ENCODE results near the gene TBC1D2. TPM values are rescaled to one million over a fixed set of nuclear protein-coding genes. Genes with fewer than 3 reads are reported as not detected.

The TBC1D2 gene
- total and polyA plus RNA-seq, 2 of the 13 experiments (the other 11 are each of a cell fraction or from before 2014, with no cell fraction given): 2.0 to 2.8 TPM

GRCh38 chr9:98228392-98229089 lies 26.9 kb downstream of the TBC1D2 start (continued):
- TF ChIP-seq NRL (CRISPR knock-in tag; IDR thresholded peaks at IDR 0.05; ENCODE audit: borderline replicate concordance) (no peak), LBX2 (CRISPR knock-in tag; IDR thresholded peaks at IDR 0.05; ENCODE audit: borderline replicate concordance) (no peak), GTF3A (CRISPR knock-in tag; conservative IDR thresholded peaks at IDR 0.05) (no peak), TBP (CRISPR knock-in tag; IDR thresholded peaks at IDR 0.05) (no peak), NBN (conservative IDR thresholded peaks at IDR 0.05) (no peak), THYN1 (CRISPR knock-in tag; IDR thresholded peaks at IDR 0.05; ENCODE audit: borderline replicate concordance, low read depth) (no peak), HNRNPLL (IDR thresholded peaks at IDR 0.05; ENCODE audit: low read depth, low read length, poor library complexity, severe bottlenecking) (no peak), RFX3 (CRISPR knock-in tag; IDR thresholded peaks at IDR 0.05) (no peak), DNMT3B (CRISPR knock-in tag; conservative IDR thresholded peaks at IDR 0.05) (no peak), ZNF746 (CRISPR knock-in tag; IDR thresholded peaks at IDR 0.05) (no peak), ARNT (IDR thresholded peaks at IDR 0.05) (no peak), CSRNP2 (CRISPR knock-in tag; conservative IDR thresholded peaks at IDR 0.05; ENCODE audit: low read depth) (no peak), ZNF234 (CRISPR knock-in tag; conservative IDR thresholded peaks at IDR 0.05) (no peak), KDM6A (CRISPR knock-in tag; IDR thresholded peaks at IDR 0.05; ENCODE audit: low read depth) (0 out of 2 replicates have a peak, but pooled peaks have one; percentile 36), ZBTB39 (CRISPR knock-in tag; IDR thresholded peaks at IDR 0.05) (no peak), HMG20B (CRISPR knock-in tag; conservative IDR thresholded peaks at IDR 0.05) (0 out of 2 replicates have a peak, but pooled peaks have one; percentile 22)
- TF ChIP-seq, protein P1, sequence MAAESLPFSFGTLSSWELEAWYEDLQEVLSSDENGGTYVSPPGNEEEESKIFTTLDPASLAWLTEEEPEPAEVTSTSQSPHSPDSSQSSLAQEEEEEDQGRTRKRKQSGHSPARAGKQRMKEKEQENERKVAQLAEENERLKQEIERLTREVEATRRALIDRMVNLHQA (CRISPR knock-in tag; IDR thresholded peaks at IDR 0.05): no peak
- TF ChIP-seq, protein P2, sequence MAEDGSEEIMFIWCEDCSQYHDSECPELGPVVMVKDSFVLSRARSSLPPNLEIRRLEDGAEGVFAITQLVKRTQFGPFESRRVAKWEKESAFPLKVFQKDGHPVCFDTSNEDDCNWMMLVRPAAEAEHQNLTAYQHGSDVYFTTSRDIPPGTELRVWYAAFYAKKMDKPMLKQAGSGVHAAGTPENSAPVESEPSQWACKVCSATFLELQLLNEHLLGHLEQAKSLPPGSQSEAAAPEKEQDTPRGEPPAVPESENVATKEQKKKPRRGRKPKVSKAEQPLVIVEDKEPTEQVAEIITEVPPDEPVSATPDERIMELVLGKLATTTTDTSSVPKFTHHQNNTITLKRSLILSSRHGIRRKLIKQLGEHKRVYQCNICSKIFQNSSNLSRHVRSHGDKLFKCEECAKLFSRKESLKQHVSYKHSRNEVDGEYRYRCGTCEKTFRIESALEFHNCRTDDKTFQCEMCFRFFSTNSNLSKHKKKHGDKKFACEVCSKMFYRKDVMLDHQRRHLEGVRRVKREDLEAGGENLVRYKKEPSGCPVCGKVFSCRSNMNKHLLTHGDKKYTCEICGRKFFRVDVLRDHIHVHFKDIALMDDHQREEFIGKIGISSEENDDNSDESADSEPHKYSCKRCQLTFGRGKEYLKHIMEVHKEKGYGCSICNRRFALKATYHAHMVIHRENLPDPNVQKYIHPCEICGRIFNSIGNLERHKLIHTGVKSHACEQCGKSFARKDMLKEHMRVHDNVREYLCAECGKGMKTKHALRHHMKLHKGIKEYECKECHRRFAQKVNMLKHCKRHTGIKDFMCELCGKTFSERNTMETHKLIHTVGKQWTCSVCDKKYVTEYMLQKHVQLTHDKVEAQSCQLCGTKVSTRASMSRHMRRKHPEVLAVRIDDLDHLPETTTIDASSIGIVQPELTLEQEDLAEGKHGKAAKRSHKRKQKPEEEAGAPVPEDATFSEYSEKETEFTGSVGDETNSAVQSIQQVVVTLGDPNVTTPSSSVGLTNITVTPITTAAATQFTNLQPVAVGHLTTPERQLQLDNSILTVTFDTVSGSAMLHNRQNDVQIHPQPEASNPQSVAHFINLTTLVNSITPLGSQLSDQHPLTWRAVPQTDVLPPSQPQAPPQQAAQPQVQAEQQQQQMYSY (CRISPR knock-in tag; IDR thresholded peaks at IDR 0.05): no peak
- TF ChIP-seq, protein P3, sequence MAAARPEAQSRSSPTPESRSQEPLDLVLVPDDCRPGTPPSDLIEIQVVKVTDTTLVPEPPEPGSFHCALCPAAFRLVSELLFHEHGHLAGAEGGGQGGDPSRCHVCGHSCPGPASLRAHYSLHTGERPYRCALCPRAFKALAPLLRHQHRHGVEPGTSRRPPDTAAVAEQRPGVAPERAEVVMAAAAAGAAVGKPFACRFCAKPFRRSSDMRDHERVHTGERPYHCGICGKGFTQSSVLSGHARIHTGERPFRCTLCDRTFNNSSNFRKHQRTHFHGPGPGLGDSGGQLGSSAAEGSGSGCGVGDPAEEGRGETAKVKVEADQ (CRISPR knock-in tag; IDR thresholded peaks at IDR 0.05; ENCODE audit: borderline replicate concordance): no peak

Measured in HepG2 (cell line).